SW 1271 (cell line): ENCODE measurements around the gene HMG20B.
A peak's percentile ranks its signal among the peaks of the same experiment; 100 is the strongest.

ENCODE experiments used
- DNase-seq, 2 experiments: peaks; one replicate each; lab custom pipeline; 2025; lab: John Stamatoyannopoulos, UW

HMG20B gene

DNA sequence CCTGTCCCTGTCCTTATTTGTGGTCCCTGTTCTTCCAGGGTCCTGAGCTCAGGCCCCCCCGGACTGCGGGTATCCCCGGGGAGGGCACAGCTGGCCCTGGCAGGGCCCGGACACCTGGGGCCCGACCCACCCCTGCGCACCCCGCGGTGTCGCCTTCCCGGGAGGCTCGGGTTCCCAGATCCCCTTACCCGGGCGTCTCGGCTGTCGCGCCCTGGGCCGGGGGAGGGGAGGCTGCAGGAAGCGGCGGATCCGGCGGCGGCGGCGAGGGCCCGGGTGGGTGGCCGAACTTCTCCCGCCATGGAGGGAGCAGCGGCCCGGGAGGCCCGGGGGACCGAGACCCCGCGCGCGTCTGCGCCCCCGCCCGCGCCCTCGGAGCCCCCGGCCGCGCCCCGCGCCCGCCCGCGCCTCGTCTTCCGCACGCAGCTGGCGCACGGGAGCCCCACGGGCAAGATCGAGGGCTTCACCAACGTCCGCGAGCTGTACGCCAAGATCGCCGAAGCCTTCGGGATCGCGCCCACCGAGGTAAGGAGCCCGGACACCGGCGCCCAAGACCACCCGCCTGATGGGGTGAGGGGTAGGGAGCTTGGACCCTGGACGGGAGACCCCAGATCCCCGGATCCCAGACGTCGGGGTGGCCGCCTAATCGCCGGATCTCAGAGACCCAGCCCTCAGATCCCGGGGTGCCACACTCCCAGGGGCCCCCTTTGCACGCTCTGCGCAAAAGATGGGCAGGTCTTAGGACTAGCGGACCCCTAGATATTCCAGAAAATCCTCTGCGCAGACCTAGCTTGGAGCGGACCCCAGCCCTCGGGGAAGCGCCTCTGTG lies 12.8 kb downstream of the HMG20B start, which contains the start of gene GIPC3:
GIPC3 (plus strand) TSS at position 178 of the 826 bp plus-strand sequence; CDS start at position 298, 120 bp downstream.
- no peak for DNase-seq

DNA sequence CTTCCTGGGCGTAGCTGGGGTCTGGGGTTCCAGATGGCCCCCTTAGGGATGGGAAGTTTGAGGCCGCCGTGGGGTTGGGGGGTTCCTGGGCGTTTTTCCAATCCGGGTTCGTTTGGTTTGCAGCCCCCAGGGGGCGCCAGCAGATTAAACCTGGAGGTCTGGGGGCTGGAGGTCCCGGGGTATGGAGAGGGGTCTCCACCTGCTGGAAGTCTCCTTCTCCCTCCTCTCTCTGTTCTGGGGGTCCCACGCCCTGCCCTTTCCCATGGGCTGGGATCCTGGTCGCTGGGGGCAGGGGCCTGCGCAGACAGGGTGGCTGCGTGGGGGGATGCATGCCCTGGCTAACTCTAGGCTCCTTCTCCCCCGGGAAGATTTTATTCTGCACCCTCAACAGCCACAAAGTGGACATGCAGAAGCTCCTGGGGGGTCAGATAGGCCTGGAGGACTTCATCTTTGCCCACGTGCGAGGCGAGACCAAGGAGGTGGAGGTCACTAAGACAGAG lies 13.4 kb downstream of the HMG20B start:
- no peak for DNase-seq

DNA sequence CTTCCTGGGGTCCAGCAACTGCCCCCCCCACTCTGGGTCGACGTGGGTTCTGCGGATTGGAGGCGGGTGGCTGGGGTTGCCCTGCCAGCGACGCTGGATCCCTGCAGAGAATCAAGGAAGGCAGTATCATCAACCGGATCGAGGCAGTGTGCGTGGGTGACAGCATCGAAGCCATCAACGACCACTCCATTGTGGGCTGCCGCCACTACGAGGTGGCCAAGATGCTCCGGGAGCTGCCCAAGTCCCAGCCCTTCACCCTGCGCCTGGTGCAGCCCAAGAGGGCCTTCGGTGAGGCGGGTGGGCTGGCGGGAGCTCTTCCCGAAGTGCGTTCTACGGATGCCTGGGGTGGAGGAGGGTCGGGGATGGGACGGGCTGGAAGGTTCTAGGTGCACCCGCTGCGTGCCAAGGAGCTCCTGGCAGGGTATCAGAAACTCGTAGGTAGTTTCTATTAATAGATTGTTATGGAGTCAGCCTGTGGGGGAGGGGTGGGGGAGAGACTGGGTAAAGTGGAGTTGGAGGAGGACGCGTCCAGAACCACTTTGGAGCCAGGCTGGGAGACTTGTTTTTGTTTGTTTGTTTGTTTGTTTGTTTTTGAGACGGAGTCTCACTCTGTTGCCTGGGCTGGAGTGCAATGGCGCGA lies 14.1 kb downstream of the HMG20B start:
- no peak for DNase-seq

DNA sequence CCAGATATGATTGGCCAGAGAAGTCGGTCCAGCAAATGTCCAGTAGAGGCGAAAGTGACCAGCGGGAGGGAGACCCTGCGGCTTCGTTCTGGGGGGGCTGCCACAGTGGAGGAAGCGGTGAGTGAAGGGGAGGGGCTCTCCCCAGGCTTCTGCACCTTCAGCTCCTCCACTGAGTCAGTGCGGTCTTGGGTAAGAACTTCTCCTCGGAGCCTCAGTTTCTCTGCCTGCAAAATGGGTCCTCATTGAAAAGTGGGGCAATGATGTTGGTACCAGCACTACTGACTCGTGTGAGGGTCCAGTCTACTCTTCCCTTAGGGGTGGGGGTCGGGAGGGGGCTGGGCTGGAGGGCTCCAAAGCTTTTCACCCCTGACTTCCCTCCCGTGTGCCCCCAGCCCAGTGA lies 16.7 kb downstream of the HMG20B start:
- no peak for DNase-seq

DNA sequence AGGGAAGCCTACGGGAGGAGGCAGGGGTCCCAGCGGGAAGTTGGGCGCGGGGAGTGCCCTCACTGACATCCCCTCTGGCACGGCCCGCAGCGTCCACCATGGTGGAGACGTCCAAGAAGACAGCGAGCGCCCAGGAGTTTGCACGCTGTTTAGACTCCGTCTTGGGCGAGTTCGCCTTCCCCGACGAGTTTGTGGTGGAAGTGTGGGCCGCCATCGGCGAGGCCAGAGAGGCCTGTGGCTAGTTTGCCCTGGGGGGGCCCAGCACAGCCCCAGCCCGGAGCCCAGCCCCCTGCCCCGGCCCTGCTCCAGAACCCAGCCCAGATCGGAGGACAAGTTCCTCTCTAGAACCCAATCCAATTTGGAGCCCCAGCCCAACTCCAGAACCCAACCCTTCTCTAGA lies 17.2 kb downstream of the HMG20B start:
- no peak for DNase-seq

DNA sequence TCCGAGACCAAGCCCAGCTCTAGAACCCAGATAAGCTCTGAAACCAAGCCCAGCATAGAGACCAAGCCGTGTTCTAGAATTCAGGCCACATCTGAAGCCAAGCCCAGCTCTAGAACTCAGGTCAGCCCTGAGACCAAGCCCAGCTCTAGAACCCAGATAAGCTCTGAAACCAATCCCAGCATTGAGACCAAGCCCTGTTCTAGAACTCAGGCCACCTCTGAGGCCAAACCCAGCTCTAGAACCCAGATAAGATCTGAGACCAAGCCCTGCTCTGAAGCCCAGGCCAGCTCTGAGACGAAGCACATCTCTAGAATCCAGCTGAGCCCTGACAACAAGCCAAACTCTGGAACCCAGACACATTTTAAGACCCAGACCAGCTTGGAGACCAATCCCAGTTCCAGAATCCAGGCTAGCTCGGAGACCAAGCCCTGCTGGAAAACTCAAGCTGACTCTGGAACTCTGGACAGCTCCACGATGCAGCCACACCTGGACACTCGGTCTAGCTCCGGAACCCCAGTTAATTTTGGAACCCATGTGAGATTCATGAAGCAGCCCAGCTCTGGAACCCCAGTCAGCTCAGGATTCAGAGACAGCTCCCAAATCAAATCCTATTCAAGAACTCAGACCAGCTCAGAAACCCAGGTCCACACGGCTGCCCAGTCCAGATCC lies 18.4 kb downstream of the HMG20B start:
- DNase-seq, result no peak

DNA sequence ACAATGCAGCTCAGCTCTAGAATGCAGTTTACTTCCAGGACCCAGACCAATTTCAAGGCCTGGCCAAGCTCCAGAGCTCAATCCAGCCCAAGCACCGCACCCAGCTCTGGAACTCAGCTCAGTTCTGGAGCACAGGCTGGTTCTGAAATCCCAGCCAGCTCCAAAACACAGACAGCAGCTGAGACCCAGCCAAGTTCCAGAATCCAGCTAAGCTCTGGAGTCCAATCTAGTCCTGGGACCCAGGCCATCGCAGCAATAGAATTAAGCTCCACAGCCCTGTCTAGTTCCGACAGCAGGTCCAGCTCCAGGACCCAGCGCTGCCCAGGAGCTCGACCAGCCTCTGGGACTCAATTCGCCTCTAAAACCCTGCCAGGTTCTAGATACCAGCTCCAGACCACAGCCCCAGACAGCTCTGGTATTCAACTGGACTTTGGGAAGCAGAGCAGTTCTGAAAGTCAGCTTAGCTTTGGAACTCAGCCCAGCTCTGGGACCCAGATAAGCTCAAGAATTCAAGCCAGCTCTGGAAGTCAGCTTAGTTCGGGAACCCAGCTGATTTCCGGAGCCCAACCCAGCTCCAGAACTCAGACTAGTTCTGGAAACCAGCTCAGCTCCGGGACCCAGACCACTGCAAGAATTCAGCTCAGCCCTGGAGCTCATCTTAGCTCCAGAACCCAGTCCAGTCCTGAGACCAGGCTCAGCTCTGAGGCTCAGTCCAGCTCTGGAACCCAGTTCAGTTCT lies 19.3 kb downstream of the HMG20B start:
- no peak for DNase-seq

DNA sequence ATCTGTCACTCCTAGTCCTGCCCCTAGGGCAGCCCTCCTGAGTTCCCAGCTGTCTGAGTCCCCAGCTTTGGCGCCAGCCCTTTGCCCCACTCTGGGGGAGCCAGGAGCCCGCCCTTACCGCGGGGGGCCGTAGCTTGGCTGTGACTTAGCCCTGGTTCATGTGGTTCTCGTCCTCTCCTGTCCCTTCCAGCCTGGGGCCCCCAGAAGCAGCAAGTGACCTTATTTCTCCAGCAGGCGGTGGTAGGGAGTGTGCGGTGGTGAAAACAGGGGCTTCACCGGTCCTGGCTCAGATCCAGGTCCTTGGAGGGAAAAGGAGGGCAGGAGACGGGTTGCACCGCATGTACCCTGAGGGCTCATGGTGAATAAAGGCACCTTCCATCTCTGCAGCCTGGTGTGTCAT lies 20.4 kb downstream of the HMG20B start:
- no peak for DNase-seq

DNA sequence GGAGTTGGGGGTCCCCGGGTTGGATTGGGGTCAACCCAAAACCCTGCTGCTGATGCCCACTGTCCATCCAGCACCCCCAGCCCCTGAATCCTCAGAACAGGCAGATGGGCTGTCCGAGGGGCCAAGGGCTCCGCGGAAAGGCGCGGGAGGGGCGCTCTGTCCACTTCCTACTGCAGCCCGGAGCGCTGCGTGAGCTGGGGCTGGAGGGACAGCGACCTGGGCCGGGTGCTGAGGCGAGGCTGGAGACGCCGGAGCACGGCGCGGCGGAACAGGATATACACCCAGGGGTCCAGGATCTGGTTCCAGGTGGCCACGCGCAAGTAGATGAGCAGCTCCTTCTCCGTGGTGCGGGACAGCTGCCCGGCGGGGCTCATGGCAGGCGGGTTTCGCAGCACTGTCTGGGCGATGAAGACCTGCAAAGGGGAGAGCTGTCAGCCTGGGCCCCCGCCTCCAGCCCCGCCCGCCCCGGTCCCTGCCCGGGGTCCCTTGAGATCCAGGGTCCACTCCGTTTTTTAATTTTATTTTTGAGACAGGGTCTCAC lies 22.8 kb downstream of the HMG20B start:
- DNase-seq, result no peak

DNA sequence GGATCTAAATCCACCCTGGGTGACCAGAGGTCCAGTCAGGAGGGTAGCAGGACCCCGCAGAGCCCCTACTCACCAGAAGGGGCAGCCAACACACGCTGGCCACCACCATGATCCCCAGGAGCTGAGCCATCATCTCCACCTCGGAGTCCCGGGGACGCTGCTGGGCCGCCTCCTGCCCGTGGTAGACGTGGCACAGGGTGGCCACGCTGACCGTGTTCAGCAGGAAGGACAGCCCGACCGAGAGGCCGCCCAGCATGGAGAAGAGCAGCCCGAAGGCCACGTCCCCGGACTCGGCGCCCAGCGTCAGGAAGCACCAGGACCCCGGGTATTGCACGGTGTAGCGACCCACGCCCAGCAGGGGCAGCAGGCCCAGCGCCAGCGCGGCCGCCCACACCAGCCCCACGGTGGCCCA lies 27.0 kb downstream of the HMG20B start:
- no peak for DNase-seq

DNA sequence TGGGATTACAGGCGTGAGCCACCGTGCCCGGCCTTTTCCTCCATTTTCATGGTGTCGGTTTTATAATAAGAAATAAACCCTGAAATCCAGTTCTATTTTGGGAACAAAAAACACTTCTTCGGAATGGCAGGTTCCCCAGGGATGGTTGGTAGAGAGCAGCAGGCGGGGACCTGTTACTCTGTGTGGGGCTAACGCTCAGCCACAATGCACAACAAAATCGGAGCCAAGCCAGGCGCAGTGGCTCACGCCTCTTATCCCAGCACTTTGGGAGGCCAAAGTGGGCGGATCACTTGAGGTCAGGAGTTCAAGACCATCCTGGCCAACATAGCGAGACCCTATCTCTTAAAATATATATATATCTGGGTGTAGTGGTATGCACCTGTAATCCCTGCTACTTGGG lies 28.3 kb downstream of the HMG20B start:
- DNase-seq, result no peak

DNA sequence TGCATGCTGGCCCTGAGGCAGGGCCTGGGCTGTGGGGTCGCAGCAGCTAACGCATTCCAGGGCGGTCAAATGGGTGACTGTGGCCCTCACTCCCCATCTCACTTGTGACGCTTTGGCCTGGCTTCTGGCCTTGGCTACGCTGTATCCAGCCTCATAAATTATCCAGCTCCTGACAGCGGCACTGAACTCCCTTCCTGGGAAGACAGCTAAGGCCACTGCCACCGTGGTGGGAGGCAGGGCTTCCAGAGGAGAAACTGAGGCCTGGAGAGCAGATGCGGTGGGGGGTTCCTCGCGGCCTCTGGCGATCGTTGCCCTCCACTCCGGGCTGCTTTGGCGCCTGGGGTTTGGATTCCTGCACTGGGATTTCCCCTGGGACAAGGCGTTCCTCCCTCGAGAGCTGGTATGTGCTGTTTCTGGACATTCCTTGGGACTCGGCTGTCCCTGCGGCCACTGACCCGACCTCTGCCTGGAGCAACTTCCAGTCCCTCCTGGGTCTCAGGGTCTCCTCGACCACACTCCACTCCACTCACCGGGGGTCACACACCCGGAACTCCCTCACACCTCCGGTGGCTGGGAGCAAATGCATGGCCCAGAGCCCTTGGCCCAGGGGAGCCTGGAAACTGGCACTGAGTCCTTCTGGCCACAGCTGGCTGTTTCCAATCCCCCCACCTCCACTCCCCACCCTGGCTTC lies 30.5 kb downstream of the HMG20B start:
- no peak for DNase-seq

DNA sequence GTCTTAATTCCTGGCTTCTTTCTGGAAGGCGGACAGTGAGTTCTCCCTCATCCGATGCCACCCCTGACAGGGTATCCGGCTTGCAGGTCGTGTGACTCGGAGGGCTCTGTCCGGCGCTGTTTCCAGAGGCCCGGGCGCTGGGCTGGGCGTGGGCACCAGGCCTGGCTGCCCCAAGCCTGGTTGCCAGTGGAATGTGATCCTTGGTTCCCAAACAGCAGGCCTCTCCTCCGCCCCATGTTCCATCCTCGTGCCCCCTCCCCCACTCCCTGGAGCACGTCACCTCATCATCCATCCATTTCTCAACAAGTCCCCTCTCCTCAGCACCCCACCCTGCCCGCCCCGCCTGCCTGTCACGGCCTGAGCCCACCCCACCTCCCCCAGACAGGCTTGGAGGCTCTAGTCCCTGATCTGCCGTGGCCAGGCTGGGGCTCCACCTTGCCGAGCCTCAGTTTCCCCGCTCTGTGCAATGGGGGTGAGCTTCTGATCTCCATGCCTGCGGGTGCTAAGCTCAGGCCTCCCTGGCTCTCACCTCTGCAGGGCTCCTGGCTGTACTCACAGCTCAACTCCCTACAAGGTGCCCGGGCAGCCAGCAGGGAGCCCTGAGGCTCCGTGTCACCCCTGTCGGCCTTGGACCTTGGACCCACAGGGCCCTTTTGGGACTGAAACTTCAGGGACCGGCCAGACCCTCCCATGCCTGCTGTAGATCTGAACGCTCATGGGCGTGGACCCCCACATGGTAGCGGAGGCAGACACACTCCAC lies 31.7 kb downstream of the HMG20B start:
- DNase-seq, result no peak

DNA sequence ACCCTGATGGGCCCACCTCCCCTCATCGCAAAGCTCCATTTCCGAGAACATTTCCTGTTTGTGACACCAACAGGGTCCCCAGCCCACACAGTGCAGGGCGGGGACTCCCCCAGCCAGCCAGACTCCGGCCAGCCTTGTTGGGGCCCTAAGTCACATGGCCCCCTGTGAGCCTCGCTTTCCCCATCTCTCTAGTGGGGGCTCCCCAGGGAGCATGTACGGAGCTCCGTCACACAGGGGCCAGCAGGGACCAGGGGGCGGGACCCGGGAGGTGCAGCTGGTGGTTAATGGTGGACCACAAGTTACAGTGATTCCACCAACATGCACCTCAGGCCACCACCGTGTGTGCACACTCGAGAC lies 32.2 kb downstream of the HMG20B start:
- DNase-seq, result no peak

DNA sequence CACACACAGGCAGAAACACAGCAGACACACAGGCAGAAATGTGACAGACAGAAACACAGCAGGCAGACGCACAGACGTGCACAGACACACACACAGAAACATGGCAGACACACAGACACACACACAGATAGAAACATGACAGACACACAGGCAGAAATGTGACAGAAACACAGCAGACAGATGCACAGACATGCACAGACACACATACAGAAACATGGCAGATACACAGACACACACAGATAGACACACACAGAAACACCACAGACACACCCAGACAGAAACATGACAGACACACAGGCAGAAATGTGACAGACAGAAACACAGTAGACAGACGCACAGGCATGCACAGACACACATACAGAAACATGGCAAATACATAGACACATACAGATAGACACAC lies 32.6 kb downstream of the HMG20B start:
- DNase-seq, result no peak

DNA sequence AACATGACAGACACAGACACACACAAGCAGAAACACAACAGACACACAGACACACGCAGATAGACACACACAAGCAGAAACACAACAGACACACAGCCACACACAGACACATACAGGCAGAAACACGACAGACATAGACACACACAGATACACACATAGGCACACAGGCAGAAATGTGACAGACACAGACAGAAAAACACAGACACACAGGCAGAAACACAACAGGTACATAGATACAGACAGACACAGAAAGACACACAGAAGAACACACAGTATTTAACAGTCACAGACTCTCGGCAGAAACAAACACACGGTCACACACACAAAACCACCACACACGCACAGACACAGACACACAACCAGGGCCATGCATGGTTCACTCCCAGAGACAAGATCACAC lies 33.0 kb downstream of the HMG20B start:
- DNase-seq, result no peak

DNA sequence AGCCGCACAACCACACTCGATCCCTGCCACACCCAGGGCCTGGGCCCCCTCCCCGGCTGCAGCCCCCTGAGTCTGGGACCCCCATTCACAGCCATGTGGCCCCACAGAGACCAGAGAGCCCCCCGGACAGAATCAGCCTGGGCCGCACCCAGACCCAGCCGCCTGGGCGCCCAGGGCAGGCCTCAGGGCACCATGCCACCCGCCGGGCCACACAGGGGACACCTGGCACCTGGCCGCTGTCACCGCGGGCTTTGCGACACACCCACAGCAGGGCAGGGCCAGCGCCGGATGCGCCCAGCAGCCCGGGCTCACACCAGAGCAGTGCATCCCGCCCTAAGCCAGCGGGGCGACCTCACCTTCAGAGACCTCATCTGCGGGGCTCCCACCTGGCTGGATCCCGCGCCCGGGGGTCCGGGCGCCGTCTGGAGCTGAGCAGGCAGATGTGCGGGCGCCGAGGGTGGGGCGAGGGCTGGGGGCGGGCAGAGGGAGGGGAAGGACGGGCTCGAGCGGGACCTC lies 33.5 kb downstream of the HMG20B start:
- no peak for DNase-seq

DNA sequence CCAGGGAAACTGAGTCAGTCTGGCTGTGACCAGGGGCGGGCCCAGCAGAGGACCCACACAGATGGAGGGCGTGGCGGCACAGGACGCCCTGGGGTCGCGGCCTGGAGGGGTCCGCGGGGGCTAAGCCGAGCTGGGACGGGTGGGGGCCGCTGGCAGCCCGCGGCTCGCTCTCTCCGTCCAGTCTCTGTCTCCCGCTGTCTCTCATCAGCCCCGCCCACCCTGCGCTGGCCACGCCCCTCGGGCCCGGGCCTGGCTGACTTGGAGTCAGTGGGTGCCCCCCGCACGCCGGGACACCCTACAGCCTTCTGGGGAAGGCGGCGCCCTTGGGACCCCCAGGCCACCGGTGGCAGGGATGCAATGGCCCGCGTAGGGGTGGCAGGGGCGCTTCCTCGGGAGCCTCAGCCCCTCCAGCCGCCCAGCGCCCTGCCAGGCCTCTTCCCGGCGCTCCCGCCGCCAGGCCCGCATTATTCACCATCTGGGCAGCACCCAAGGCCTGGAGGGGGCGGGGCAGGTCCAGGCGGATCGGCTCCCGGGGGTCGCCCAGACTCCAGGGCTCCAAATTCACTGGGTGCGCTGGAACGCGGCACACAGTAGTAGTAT lies 34.0 kb downstream of the HMG20B start, which contains the start of gene TBXA2R:
TBXA2R (minus strand) TSS at position 186 of the 600 bp plus-strand sequence. CDS start 6,241 bp downstream, outside the sequence.
- DNase-seq, result peak in 1 of 2 experiments; percentile 57

DNA sequence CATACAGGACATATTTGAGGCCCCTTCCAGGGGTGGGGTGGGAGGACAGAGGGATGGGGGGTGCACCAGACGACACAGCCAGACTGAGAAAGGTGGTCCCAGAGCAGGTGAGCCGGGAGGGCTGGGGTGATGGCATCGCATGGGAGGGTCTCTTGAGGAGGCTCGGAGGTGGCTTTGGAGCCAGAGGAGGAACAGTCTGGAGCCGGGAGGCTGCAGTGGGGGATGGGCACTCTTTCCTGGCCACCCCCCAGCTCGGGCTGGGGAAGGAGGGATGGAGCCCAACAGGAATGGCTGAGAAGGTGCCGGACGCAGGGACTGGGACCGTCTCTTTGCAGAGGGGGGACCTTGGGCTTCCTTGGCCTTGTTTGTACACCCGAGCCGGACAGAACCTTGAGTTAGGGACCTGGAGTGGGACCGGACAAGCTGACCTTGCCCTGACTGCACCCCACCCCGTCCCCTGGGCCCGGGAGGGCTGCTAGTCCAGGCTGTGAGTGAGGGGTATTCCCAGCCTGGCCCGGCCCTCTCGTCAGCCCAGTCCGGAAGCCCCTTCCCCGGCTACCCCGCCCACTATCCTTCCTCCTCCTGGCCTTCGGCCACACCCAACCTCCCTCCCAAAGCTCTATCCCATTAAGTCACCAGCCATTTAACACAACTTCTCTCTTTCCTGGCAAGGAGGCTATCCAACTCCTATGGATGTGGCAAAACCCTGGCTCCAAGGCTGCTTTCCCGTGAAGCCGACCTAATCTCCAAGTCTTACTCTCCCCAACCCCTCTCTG lies 34.7 kb downstream of the HMG20B start:
- no peak for DNase-seq
